Body of pancreas (tissue), 4 donors: ENCODE measurements around the gene STK31. TPM values are rescaled to one million over a fixed set of nuclear protein-coding genes. Genes with fewer than 3 reads are reported as not detected.
"Not testable (repeated sequence)": the region's sequence is repeated elsewhere in the genome, so short reads cannot be mapped to it uniquely, and the experiment has no call there.

Experiments used
- ATAC-seq: fragments of 150-250 bp; one replicate; pipeline ENCODE4 v1.9.1; 2016
- DNase-seq, 4 donors: peaks; one replicate each; pipeline ENCODE4 v3.0.0-alpha.2; 2019
- H3K27ac ChIP-seq, 4 donors: fragments of 200-600 bp; sonication (generic); 1 replicate in 3 of 4; 2 replicates in 1 of 4; pipeline versions ENCODE4 v1.5.1 to v1.6.1; 2016 to 2019; ENCODE audit warnings: mild to moderate bottlenecking in 1 of 4, mixed read lengths in 1 of 4, moderate library complexity in 1 of 4
- H3K27me3 ChIP-seq, 2 donors: fragments of 200-600 bp; sonication (generic); one replicate each; pipeline ENCODE4 v1.6.0; 2016; ENCODE audit warnings: mild to moderate bottlenecking in 1 of 2
- H3K36me3 ChIP-seq, 2 donors: fragments of 200-600 bp; sonication (generic); replicated peaks in 1 of 2; 2 replicates each; pipeline ENCODE4 v1.5.1; 2016; ENCODE audit warnings: low read depth in 2 of 2; ENCODE audit not compliant: insufficient read depth in 1 of 2
- H3K4me1 ChIP-seq: fragments of 200-600 bp; sonication (generic); one replicate; pipeline ENCODE4 v1.6.0; 2016
- H3K4me3 ChIP-seq, 2 donors: fragments of 200-600 bp; sonication (generic); 1 replicate in 1 of 2; 2 replicates in 1 of 2; pipeline ENCODE4 v1.5.1; 2016 to 2019
- H3K9me3 ChIP-seq, 3 donors: fragments of 200-600 bp; sonication (generic); 1 replicate in 2 of 3; 2 replicates in 1 of 3; pipeline ENCODE4 v1.5.1; 2016
- POLR2A ChIP-seq, 3 donors: fragments of 450-650 bp; IDR thresholded peaks; one replicate each; pipeline ENCODE4 v1.6.1; 2016; ENCODE audit warnings: antibody characterized with exemption in 3 of 3, mild to moderate bottlenecking in 2 of 3
- WGBS, 2 donors: methylation state at CpG; one replicate each; pipeline ENCODE4 v1.1.5; 2017; 5-methylcytosine and 5-hydroxymethylcytosine counted together
- intact Hi-C: fragments of 100-400 bp; cut with DNase I; formaldehyde crosslinking; loops from one replicate; pipeline ENCODE4 v1.15.1; 2023
- total RNA-seq, 2 donors: library from RNA; depleted of rRNA; stranded (reverse); fragments of >200 nt; gene quantifications; one replicate each; pipeline ENCODE4 v1.1.0, GENCODE V29; 2016
- TF ChIP-seq, protein P1 (sequence below), 7 experiments: fragments of 450-650 bp in 4 of 7; fragments of 200-600 bp in 3 of 7; sonication (generic) in 3 of 7; IDR thresholded peaks; one replicate each; pipeline ENCODE4 v1.5.1; 2016 to 2019; ENCODE audit warnings: antibody characterized with exemption in 7 of 7

STK31 gene
- total RNA-seq, 2 donors from 2014 or later, result 2.3 TPM; not detected in 1

DNA sequence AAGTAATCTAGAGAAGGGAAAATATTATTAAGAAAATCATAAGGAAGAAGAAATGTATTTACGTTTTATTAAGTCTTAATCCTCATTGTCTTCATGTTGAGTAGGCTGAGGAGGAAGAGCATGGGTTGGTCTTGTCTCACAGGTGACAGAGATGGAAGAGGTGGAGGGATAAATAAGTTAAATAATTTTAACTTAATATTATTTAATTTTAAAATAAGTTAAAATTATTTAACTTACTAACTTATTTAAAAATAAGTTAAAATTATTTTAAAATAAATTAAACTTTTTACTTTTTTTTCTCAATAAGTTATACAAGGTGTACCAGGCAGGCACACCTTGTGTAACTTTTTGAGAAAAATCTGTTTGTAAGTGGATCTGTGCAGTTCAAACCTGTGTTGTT, 36.6 kb downstream of the STK31 start:
- H3K27ac ChIP-seq, result no peak overlapping the region
- no peaks in the 10 kb centered on the region for H3K27me3 ChIP-seq
- H3K4me1 ChIP-seq, result no peaks in the 10 kb centered on the region
- ATAC-seq, result no peak
- H3K4me3 ChIP-seq, result no peak overlapping the region
- intact Hi-C loops, result no loop called here
- TF ChIP-seq, protein P1, sequence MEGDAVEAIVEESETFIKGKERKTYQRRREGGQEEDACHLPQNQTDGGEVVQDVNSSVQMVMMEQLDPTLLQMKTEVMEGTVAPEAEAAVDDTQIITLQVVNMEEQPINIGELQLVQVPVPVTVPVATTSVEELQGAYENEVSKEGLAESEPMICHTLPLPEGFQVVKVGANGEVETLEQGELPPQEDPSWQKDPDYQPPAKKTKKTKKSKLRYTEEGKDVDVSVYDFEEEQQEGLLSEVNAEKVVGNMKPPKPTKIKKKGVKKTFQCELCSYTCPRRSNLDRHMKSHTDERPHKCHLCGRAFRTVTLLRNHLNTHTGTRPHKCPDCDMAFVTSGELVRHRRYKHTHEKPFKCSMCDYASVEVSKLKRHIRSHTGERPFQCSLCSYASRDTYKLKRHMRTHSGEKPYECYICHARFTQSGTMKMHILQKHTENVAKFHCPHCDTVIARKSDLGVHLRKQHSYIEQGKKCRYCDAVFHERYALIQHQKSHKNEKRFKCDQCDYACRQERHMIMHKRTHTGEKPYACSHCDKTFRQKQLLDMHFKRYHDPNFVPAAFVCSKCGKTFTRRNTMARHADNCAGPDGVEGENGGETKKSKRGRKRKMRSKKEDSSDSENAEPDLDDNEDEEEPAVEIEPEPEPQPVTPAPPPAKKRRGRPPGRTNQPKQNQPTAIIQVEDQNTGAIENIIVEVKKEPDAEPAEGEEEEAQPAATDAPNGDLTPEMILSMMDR (IDR thresholded peaks at IDR 0.05), result no peak
- TF ChIP-seq POLR2A (IDR thresholded peaks at IDR 0.05), result no peak
- H3K9me3 ChIP-seq, result peaks cover 0 to 8% (median 0%) of the 10 kb centered on the region in 3 donors
- H3K36me3 ChIP-seq, result no peaks in the 10 kb centered on the region
- no peak for DNase-seq
- WGBS, 2 donors, result 76% methylated on average over 1 of the region's 1 CpG

DNA sequence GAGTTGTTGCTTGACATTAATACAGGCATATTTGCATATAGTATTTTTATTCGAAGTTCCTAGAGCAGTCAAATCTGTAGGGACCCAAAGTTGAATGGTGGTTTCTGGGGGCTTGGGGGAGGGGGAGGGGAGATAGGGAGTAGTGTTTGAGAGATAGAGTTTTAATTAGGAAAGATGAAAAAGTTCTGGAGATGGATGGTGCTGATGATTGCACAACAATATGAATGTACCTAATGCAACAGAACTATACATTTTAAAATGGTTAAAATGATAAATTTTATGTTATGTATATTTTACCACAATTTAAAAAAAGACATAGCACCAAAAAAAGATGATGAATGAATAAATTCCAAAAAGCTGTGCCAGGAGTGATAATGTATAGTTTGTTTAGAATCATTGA, 41.8 kb downstream of the STK31 start:
- H3K4me3 ChIP-seq, result no peak overlapping the region
- H3K4me1 ChIP-seq, result no peaks in the 10 kb centered on the region
- H3K9me3 ChIP-seq, result no peaks in the 10 kb centered on the region
- DNase-seq (no peak), ATAC-seq (no peak)
- H3K27ac ChIP-seq, result no peak overlapping the region
- 57 to 58% methylated on average over 1 of the region's 1 CpG for WGBS, 2 donors
- H3K36me3 ChIP-seq, result no peaks in the 10 kb centered on the region
- intact Hi-C loops, result no loop called here
- H3K27me3 ChIP-seq, result no peaks in the 10 kb centered on the region
- TF ChIP-seq POLR2A (IDR thresholded peaks at IDR 0.05), result no peak
- TF ChIP-seq, protein P1 (IDR thresholded peaks at IDR 0.05), result no peak

DNA sequence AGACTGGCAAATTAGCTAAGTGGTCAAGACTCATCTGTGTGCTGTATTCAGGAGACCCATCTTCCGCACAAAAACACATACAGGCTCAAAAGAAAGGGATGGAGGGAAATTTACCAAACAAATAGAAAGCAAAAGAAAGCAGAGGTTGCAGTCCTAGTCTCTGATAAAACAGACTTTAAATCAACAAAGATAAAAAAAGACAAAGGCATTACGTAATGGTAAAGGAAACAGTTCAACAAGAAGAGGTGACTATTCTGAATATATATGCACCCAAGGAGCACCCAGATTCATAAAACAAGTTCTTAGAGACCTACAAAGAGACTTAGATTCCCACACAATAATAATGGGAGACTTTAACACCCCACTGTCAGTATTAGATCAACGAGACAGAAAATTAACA, 48.8 kb downstream of the STK31 start:
- 65 to 70% methylated on average over 3 of the region's 3 CpGs for WGBS, 2 donors
- H3K9me3 ChIP-seq, H3K4me3 ChIP-seq, H3K36me3 ChIP-seq, DNase-seq, intact Hi-C loops, H3K27me3 ChIP-seq: not testable (repeated sequence)
- ATAC-seq, result peak; percentile 59
- Histone ChIP-seq H3K27ac (peak overlapping the region in 2 of 4 donors; percentile 16 to 73), H3K4me1 (peaks cover 24% of the 10 kb centered on the region)

DNA sequence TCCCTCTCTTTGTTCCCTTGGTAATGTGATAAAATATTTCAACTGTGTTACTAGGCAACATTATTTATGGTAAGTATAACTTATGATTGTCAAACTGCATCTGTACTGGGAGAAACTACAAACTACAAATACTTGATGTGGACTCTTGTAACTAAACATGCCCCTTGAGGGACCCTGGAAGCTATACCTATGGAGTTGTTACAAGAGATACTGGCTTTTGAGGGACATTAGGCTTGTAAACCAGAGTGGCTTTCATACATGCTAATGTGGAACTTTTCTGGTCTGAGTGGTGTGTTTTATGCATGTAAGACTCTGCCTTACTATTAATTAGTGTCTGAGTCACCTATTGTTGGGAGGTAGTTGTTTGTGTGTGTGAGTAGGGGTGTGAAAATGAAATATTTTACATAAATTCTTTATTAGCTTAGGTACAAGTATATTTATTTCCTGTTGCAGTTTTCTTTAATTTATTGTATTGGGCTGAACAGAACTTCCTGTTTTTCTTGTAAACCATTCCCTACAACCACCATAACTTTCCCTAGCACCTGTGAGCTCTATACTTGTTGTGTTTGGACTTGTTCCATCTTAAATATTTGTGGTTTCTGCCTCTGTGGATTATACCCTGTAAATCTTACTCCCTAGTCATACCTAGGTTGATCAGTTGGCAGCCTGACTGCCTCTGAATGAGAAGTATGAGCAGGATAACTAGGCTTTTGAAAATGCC, 49.8 kb downstream of the STK31 start:
- Histone ChIP-seq H3K4me1 (peaks cover 24% of the 10 kb centered on the region), H3K27ac (peak overlapping the region in 3 of 4 donors; percentile 48 to 73 (median 59)), H3K27me3 (no peaks in the 10 kb centered on the region), H3K36me3 (no peaks in the 10 kb centered on the region), H3K4me3 (no peak overlapping the region), H3K9me3 (no peaks in the 10 kb centered on the region)
- ATAC-seq (peak; percentile 92), DNase-seq (peak; percentile 20 to 53 (median 48))
- TF ChIP-seq, protein P1 (IDR thresholded peaks at IDR 0.05), result no peak
- no peak for TF ChIP-seq POLR2A (IDR thresholded peaks at IDR 0.05)
- intact Hi-C loops, result no loop called here

DNA sequence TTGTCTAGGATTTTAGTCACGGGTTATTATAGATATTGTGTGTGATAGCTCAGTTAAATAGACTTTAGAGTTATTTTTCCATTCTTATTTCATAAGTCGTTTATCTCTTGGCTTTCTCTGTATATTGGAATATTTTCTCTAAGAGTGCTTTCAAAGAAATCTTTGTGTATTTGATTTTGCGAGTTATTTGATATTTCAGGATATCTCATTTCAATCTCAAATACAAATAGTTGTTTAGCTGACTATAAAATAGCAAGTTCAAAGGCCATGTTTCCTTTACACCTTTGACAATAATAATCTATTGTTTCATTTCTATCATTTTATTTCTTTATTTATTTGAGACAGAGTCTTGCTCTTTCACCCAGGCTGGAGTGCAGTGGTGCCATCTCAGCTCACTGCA, 55.9 kb downstream of the STK31 start:
- Histone ChIP-seq H3K9me3 (no peaks in the 10 kb centered on the region), H3K4me3 (no peak overlapping the region), H3K27me3 (no peaks in the 10 kb centered on the region), H3K27ac (no peak overlapping the region), H3K36me3 (no peaks in the 10 kb centered on the region), H3K4me1 (no peaks in the 10 kb centered on the region)
- WGBS, 2 donors, result 30 to 39% methylated on average over 3 of the region's 3 CpGs
- TF ChIP-seq, protein P1 (IDR thresholded peaks at IDR 0.05), result no peak
- TF ChIP-seq POLR2A (IDR thresholded peaks at IDR 0.05), result no peak
- ATAC-seq, result no peak
- intact Hi-C loops, result no loop called here
- no peak for DNase-seq
